Hematopoietic multipotent progenitor cell treated with erythropoietin and hydrocortisone succinate and interleukin-3 and kit ligand, for 4 days (in vitro differentiated cells): Measurements from ENCODE around the gene ESYT3.
A peak's percentile ranks its signal among the peaks of the same experiment; 100 is the strongest.
"Not testable (repeated sequence)": the region's sequence is repeated elsewhere in the genome, so short reads cannot be mapped to it uniquely, and the experiment has no call there.

Source experiments
- DNase-seq: peaks from one replicate; pipeline ENCODE4 v3.0.0-alpha.2; 2015

Gene ESYT3

GRCh38 chr3:138463724-138464490 lies 29.5 kb downstream of the ESYT3 start:
- DNase-seq: no peak

- no peak for DNase-seq
Measured at GRCh38 chr3:138464491-138464860, 30.1 kb downstream of the ESYT3 start.

- no peak for DNase-seq
Measured at GRCh38 chr3:138465451-138465850, 31.0 kb downstream of the ESYT3 start.

- peak; percentile 32 for DNase-seq
Measured at GRCh38 chr3:138465925-138466324, 31.5 kb downstream of the ESYT3 start.

GRCh38 chr3:138467931-138468330 lies 33.5 kb downstream of the ESYT3 start:
- no peak for DNase-seq

- no peak for DNase-seq
Measured at GRCh38 chr3:138468451-138468850, 34.0 kb downstream of the ESYT3 start.

GRCh38 chr3:138468886-138469285 lies 34.5 kb downstream of the ESYT3 start:
- no peak for DNase-seq

GRCh38 chr3:138469874-138470273 lies 35.5 kb downstream of the ESYT3 start:
- DNase-seq: no peak

- no peak for DNase-seq
Measured at GRCh38 chr3:138470687-138471086, 36.3 kb downstream of the ESYT3 start.

GRCh38 chr3:138471481-138471880 lies 37.1 kb downstream of the ESYT3 start:
- no peak for DNase-seq

GRCh38 chr3:138472141-138472825 lies 37.9 kb downstream of the ESYT3 start:
- DNase-seq: peak; percentile 40

GRCh38 chr3:138473391-138473790 lies 39.0 kb downstream of the ESYT3 start:
- DNase-seq: no peak

GRCh38 chr3:138474163-138474562 lies 39.7 kb downstream of the ESYT3 start:
- no peak for DNase-seq

GRCh38 chr3:138476526-138476925 lies 42.1 kb downstream of the ESYT3 start:
- DNase-seq: no peak

- no peak for DNase-seq
Measured at GRCh38 chr3:138477120-138477519, 42.7 kb downstream of the ESYT3 start.

GRCh38 chr3:138477801-138478200 lies 43.4 kb downstream of the ESYT3 start:
- no peak for DNase-seq

- DNase-seq: peak; percentile 85
Measured at GRCh38 chr3:138479438-138479863, 45.0 kb downstream of the ESYT3 start.

GRCh38 chr3:138484672-138485071 lies 50.3 kb downstream of the ESYT3 start:
- DNase-seq: not testable (repeated sequence)

- DNase-seq: not testable (repeated sequence)
Measured at GRCh38 chr3:138486580-138486979, 52.2 kb downstream of the ESYT3 start.

GRCh38 chr3:138491971-138492370 lies 57.6 kb downstream of the ESYT3 start:
- no peak for DNase-seq

- DNase-seq: no peak
Measured at GRCh38 chr3:138492980-138493675, 58.7 kb downstream of the ESYT3 start.

- peak; percentile 31 for DNase-seq
Measured at GRCh38 chr3:138493804-138494606, 59.6 kb downstream of the ESYT3 start.

GRCh38 chr3:138494607-138494929 lies 60.2 kb downstream of the ESYT3 start:
- no peak for DNase-seq
